H1 (cell line): ENCODE results near the gene PCDHGA2. TPM values are rescaled to one million over a fixed set of nuclear protein-coding genes. Genes with fewer than 3 reads are reported as not detected.

Experiments
- ATF2 ChIP-seq: IDR thresholded peaks from 2 replicates; pipeline ENCODE4 v1.6.1; 2012; ENCODE audit warnings: low read length, inconsistent platforms
- BACH1 ChIP-seq: IDR thresholded peaks from 2 replicates; pipeline ENCODE4 v1.6.1; 2012; ENCODE audit warnings: low read length, improper control_type of control experiment
- CHD1 ChIP-seq: IDR thresholded peaks from 2 replicates; pipeline ENCODE4 v1.6.1; 2012; ENCODE audit warnings: low read depth, low read length, improper control_type of control experiment
- CTBP2 ChIP-seq: IDR thresholded peaks from 2 replicates; pipeline ENCODE4 v1.7.0; 2011; ENCODE audit warnings: borderline replicate concordance, mild to moderate bottlenecking, moderate library complexity, mixed read lengths, low read length; ENCODE audit not compliant: insufficient read depth, insufficient read length
- E2F6 ChIP-seq: IDR thresholded peaks from 2 replicates; pipeline ENCODE4 v1.6.1; 2012; ENCODE audit warnings: inconsistent platforms
- HDAC2 ChIP-seq, 2 experiments: fragments of 300-600 bp in 1 of 2; sonication (generic) in 1 of 2; IDR thresholded peaks; 2 replicates each; pipeline ENCODE4 v1.6.1; 2011 to 2012; ENCODE audit warnings: low read depth in 2 of 2, low read length in 2 of 2, mild to moderate bottlenecking in 2 of 2, moderate library complexity in 2 of 2, borderline replicate concordance in 1 of 2, inconsistent platforms in 1 of 2
- HDAC6 ChIP-seq: IDR thresholded peaks from one replicate; pipeline ENCODE4 v1.7.1; 2012; ENCODE audit warnings: low read depth, mild to moderate bottlenecking, inconsistent platforms, low read length, moderate library complexity
- JUN ChIP-seq: IDR thresholded peaks from 2 replicates; pipeline ENCODE4 v1.6.1; 2011; ENCODE audit warnings: low read depth, mild to moderate bottlenecking, improper control_type of control experiment, low read length
- JUND ChIP-seq: IDR thresholded peaks from 2 replicates; pipeline ENCODE4 v1.6.1; 2011; ENCODE audit warnings: mild to moderate bottlenecking, improper control_type of control experiment, low read length
- KDM4A ChIP-seq: IDR thresholded peaks from one replicate; pipeline ENCODE4 v1.7.1; 2012; ENCODE audit warnings: low read depth, mild to moderate bottlenecking, moderate library complexity, low read length, inconsistent platforms; ENCODE audit not compliant: severe bottlenecking
- MAX ChIP-seq: IDR thresholded peaks from 2 replicates; pipeline ENCODE4 v1.6.1; 2012; ENCODE audit warnings: inconsistent platforms
- RAD21 ChIP-seq, 2 experiments: IDR thresholded peaks in 1 of 2; conservative IDR thresholded peaks in 1 of 2; 2 replicates each; pipeline ENCODE4 v1.6.1; 2011; ENCODE audit warnings: low read depth in 2 of 2, low read length in 2 of 2, improper control_type of control experiment in 1 of 2, inconsistent platforms in 1 of 2, mild to moderate bottlenecking in 1 of 2, moderate library complexity in 1 of 2
- RFX5 ChIP-seq: IDR thresholded peaks from 2 replicates; pipeline ENCODE4 v1.6.1; 2011; ENCODE audit warnings: low read depth, low read length, improper control_type of control experiment, borderline replicate concordance
- RNF2 ChIP-seq: fragments of 200-900, 300-1000 bp; sonication (generic); IDR thresholded peaks from 2 replicates; pipeline ENCODE4 v1.7.1; 2016; ENCODE audit warnings: borderline replicate concordance, low read depth, mild to moderate bottlenecking, antibody characterized with exemption, low read length; ENCODE audit not compliant: poor library complexity, severe bottlenecking; ENCODE audit errors: missing control alignments
- RXRA ChIP-seq: IDR thresholded peaks from 2 replicates; pipeline ENCODE4 v1.6.1; 2011; ENCODE audit warnings: low read depth, mild to moderate bottlenecking, low read length, moderate library complexity; ENCODE audit not compliant: insufficient read depth
- SIRT6 ChIP-seq: IDR thresholded peaks from one replicate; pipeline ENCODE4 v1.7.1; 2012; ENCODE audit warnings: low read length, inconsistent platforms
- SIX5 ChIP-seq: IDR thresholded peaks from 2 replicates; pipeline ENCODE4 v1.6.1; 2011; ENCODE audit warnings: mild to moderate bottlenecking, low read depth, low read length
- TBP ChIP-seq: IDR thresholded peaks from 2 replicates; pipeline ENCODE4 v1.6.1; 2011; ENCODE audit warnings: low read depth, low read length, improper control_type of control experiment
- TCF12 ChIP-seq: IDR thresholded peaks from 2 replicates; pipeline ENCODE4 v1.6.1; 2011; ENCODE audit warnings: low read depth, mild to moderate bottlenecking, low read length
- polyA plus RNA-seq, 7 experiments: library from polyadenylated mRNA; depleted of rRNA in 3 of 7; stranded (reverse) in 5 of 7; unstranded in 2 of 7; fragments of >200 nt in 5 of 7; fragments of 200-250 nt in 2 of 7; gene quantifications; 1 replicate in 5 of 7; 2 replicates in 1 of 7; 4 replicates in 1 of 7; pipeline versions ENCODE4 v1.2.1 to v1.2.3, GENCODE V29; 2011 to 2013; ENCODE audit warnings: missing spikeins in 2 of 7, mixed read lengths in 2 of 7
- total RNA-seq: library from RNA; stranded (reverse); fragmentation: NEBNext Ultra II Directional; extraction: Animal tissue kit (Norgen Biotek cat#: 25700); gene quantifications from 2 replicates; pipeline ENCODE4 v1.2.1, GENCODE V29; 2021

Gene PCDHGA2
- total and polyA plus RNA-seq, 2 of the 8 experiments (the other 6 are each of a cell fraction or from before 2014, with no cell fraction given), result 0.32 to 0.39 TPM

GRCh38 chr5:141320225-141321169 is 18.1 kb upstream of the PCDHGA2 start, which contains the start of gene TAF7 (continued):
- TF ChIP-seq CTBP2, result no peak
- no peak for TF ChIP-seq HDAC6
- peak; percentile 91 for TF ChIP-seq KDM4A
- TF ChIP-seq SIX5, result no peak
- TF ChIP-seq TCF12, result no peak
- TF ChIP-seq MAX, result peak; percentile 59
- no peak for TF ChIP-seq RNF2
- no peak for TF ChIP-seq HDAC2 (IDR thresholded peaks at IDR 0.05; ENCODE audit: borderline replicate concordance in 1 of 2, low read depth in 2 of 2, low read length in 2 of 2)
- TF ChIP-seq RXRA, result no peak
- no peak for TF ChIP-seq RFX5
- TF ChIP-seq BACH1, result no peak
- peak; percentile 45 for TF ChIP-seq E2F6
- TF ChIP-seq CHD1, result no peak; the same call in 1 of the 2 replicates
- no peak for TF ChIP-seq JUN
- TF ChIP-seq TBP, result peak; percentile 89
- TF ChIP-seq SIRT6, result no peak
- peak; percentile 5; the same call in 1 of the 2 replicates for TF ChIP-seq ATF2
- TF ChIP-seq JUND, result no peak
- TF ChIP-seq RAD21 (IDR thresholded peaks at IDR 0.05 in 1 of 2, conservative IDR thresholded peaks at IDR 0.05 in 1 of 2; ENCODE audit: low read depth in 2 of 2, low read length in 2 of 2), result peak; percentile 45 to 57
